Measurements from ENCODE around the gene ARHGAP10.
"Not testable (repeated sequence)": the region's sequence is repeated elsewhere in the genome, so short reads cannot be mapped to it uniquely, and the experiment has no call there.

The ARHGAP10 gene

GRCh38 chr4:147793569-147794313, 61.9 kb downstream of the ARHGAP10 start:
- no peak for DNase-seq (ENCODE audit: low read depth in 3 of 3)

- DNase-seq (ENCODE audit: low read depth in 3 of 3): no peak
Measured at GRCh38 chr4:147794314-147794680, 62.4 kb downstream of the ARHGAP10 start.

GRCh38 chr4:147794787-147795413, 63.0 kb downstream of the ARHGAP10 start:
- DNase-seq (ENCODE audit: low read depth in 3 of 3): no peak

GRCh38 chr4:147799057-147799456, 67.2 kb downstream of the ARHGAP10 start:
- not testable (repeated sequence) for DNase-seq (ENCODE audit: low read depth in 3 of 3)

GRCh38 chr4:147799986-147800555, 68.2 kb downstream of the ARHGAP10 start:
- peak; percentile 3 to 44 (median 36) for DNase-seq (ENCODE audit: low read depth in 3 of 3)

GRCh38 chr4:147801820-147802219, 69.9 kb downstream of the ARHGAP10 start:
- DNase-seq (ENCODE audit: low read depth in 3 of 3): no peak

- no peak for DNase-seq (ENCODE audit: low read depth in 3 of 3)
Measured at GRCh38 chr4:147802346-147802745, 70.5 kb downstream of the ARHGAP10 start.

GRCh38 chr4:147805946-147806345, 74.1 kb downstream of the ARHGAP10 start:
- DNase-seq (ENCODE audit: low read depth in 3 of 3): no peak

GRCh38 chr4:147808447-147808846, 76.6 kb downstream of the ARHGAP10 start:
- no peak for DNase-seq (ENCODE audit: low read depth in 3 of 3)

- no peak for DNase-seq (ENCODE audit: low read depth in 3 of 3)
Measured at GRCh38 chr4:147809211-147809610, 77.3 kb downstream of the ARHGAP10 start.

- no peak for DNase-seq (ENCODE audit: low read depth in 3 of 3)
Measured at GRCh38 chr4:147811878-147812277, 80.0 kb downstream of the ARHGAP10 start.

- DNase-seq (ENCODE audit: low read depth in 3 of 3): no peak
Measured at GRCh38 chr4:147813109-147813773, 81.4 kb downstream of the ARHGAP10 start.

GRCh38 chr4:147813973-147814372, 82.1 kb downstream of the ARHGAP10 start:
- DNase-seq (ENCODE audit: low read depth in 3 of 3): no peak

- no peak for DNase-seq (ENCODE audit: low read depth in 3 of 3)
Measured at GRCh38 chr4:147814376-147814775, 82.5 kb downstream of the ARHGAP10 start.

- DNase-seq (ENCODE audit: low read depth in 3 of 3): no peak
Measured at GRCh38 chr4:147815741-147816140, 83.9 kb downstream of the ARHGAP10 start.

GRCh38 chr4:147816382-147817254, 84.7 kb downstream of the ARHGAP10 start:
- no peak for DNase-seq (ENCODE audit: low read depth in 3 of 3)

GRCh38 chr4:147820975-147821374, 89.1 kb downstream of the ARHGAP10 start:
- no peak for DNase-seq (ENCODE audit: low read depth in 3 of 3)

- DNase-seq (ENCODE audit: low read depth in 3 of 3): no peak
Measured at GRCh38 chr4:147821555-147821954, 89.7 kb downstream of the ARHGAP10 start.

GRCh38 chr4:147822128-147822527, 90.2 kb downstream of the ARHGAP10 start:
- no peak for DNase-seq (ENCODE audit: low read depth in 3 of 3)

GRCh38 chr4:147823130-147823529, 91.2 kb downstream of the ARHGAP10 start:
- DNase-seq (ENCODE audit: low read depth in 3 of 3): no peak

- no peak for DNase-seq (ENCODE audit: low read depth in 3 of 3)
Measured at GRCh38 chr4:147824316-147824715, 92.4 kb downstream of the ARHGAP10 start.

GRCh38 chr4:147824884-147825283, 93.0 kb downstream of the ARHGAP10 start:
- DNase-seq (ENCODE audit: low read depth in 3 of 3): no peak
